HG03139 (cell line): ENCODE data around the gene GRK4.
"Not testable (repeated sequence)": the region's sequence is repeated elsewhere in the genome, so short reads cannot be mapped to it uniquely, and the experiment has no call there.

Source experiments
- ATAC-seq: cut with Tn5 transposase; IDR thresholded peaks from one replicate; pipeline ENCODE4 v1.9.1; 2021; ENCODE audit not compliant: unreplicated experiment

Gene GRK4

DNA sequence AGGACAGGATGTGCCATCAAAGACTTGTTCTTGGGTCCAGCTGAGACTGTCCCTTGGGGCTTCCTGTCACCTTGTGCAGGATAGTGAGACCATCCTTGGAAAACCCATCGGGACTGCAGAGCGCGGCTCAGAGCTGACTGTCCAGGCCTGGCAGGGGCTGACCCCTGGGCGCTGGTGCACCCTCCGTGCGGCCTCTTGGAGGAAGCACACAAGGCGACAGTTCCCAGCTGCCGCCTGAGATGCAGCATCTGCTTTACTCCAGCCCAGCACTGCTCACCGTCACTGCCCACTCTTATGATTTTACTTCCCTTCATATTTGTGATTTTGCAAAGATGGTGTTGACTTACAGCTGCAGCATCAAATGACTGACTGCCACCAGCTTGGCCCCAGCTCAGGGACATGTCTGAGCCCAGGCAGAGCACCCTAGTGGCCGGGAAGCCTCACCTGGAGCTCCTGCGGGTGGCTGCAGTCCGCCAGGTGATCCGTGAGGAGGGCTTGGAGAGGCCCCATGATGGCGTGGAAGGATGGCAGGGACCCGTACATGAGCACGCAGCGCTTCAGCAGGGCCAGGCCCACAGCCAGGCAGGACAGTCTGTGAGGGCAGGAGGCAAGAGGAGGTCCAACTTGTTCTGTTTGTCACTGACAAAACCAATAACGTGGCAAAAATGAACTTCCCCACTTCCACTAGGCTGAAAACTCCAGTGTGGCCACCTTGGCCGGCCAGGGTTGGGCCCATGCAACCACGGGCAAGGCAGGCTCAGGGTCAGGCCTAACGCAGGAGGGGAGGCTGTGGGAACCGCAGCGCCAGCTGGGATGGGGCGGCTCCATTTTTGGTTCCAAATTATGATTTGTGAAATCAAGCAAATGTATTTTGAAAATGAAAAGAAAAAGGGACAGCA lies 22.0 kb upstream of the GRK4 start:
- ATAC-seq: no peak

DNA sequence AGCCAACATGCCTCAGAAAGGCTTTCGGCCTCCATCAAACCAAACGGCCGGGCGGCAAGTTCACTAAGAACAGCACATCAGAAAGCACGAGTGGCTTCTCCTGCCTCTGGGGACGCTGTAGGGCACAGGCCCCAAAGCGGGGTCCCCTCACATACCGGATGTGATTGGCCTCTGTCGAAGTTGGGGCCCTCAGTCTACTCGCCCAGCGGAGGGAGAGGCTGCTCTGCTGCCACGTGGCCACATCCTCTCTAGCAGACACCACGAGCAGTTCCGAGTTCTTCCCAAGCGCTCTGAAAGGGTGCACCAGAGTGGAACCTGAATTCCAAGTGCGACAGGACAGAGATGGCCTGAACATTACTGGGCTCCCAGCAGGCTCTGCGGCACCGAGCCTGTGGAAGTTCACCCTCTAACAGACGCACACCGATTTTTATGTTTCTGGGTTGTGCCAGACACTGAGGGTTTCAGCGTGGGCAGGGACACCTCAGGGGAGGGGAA lies 21.3 kb upstream of the GRK4 start:
- no peak for ATAC-seq

GRCh38 chr4:2942532-2943363 lies 20.6 kb upstream of the GRK4 start:
- ATAC-seq: no peak

DNA sequence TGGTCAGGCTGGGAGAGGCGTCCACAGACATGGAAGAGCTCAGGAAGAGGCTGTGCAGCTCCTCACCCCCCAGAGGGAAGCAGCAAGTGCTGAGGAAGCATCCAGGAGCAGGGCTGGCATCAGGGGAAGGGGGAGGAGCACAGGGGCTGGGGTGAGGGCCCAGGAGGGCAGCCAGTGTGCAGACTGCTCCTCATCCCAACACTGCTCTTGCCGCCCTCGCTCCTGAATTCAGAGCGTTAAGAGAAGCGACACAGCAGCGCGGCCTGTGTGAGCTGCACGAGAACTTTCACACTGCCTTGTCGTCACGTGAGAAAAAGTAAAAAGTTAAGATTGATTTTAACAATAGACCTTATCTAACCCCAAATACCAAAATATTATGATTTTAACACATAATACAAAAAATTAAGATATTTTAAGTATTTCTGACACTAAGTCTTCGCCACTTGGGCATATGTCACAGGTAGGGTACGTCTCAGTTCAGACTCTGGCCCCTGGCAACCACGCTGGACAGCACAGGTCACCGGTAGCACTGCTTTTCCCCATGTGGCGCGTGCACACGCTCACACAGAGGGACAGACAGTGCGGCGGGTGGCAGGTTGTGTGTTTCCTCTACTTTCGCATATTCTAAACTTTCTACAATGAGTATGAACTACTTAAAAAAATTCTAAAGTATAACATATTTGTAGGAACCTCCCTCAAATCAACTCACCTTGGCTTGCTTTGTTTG lies 19.8 kb upstream of the GRK4 start:
- no peak for ATAC-seq

DNA sequence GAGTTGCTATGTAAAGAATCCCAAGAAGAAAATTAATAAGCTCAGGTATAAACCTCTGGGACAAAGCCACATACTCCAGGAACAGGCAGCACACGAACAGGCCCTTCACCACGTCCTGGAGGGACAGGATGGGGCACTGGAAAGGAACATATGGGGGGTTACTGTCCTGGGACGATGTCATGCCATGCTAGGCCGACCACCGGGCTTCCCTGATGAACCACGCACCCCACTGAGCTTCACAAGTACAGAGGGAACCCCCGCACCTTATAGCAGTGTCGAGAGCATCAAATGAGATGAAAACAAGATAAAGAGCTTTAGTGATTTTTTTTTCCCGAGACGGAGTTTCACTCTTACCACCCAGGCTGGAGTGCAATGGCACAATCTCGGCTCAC lies 19.3 kb upstream of the GRK4 start:
- no peak for ATAC-seq

- ATAC-seq: no peak
Measured at GRCh38 chr4:2944586-2945526, 18.5 kb upstream of the GRK4 start.

GRCh38 chr4:2945619-2946604 lies 17.5 kb upstream of the GRK4 start:
- ATAC-seq: not testable (repeated sequence)

- no peak for ATAC-seq
Measured at GRCh38 chr4:2946812-2947600, 16.4 kb upstream of the GRK4 start.

DNA sequence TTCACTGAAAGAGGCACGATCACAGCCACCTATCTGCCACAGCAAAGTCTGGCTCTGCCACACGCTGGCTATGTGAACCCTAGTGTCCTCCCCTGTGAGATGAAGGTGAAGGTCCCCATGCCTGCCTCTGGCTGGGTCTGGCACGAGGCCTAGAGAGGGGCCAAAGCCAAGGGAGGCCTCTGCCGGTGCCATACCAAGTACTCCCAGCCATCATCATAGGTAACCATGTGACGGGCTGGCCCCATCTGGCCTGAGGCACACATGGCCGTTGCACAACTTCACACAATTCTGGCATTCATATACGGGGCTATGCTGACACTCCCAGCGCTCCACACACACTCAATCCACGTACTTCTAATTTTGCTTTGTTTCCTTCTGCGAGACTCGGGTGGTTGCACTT lies 15.4 kb upstream of the GRK4 start:
- no peak for ATAC-seq

GRCh38 chr4:2948895-2949781 lies 14.2 kb upstream of the GRK4 start:
- ATAC-seq: no peak

GRCh38 chr4:2949782-2950125 lies 13.6 kb upstream of the GRK4 start:
- ATAC-seq: no peak

DNA sequence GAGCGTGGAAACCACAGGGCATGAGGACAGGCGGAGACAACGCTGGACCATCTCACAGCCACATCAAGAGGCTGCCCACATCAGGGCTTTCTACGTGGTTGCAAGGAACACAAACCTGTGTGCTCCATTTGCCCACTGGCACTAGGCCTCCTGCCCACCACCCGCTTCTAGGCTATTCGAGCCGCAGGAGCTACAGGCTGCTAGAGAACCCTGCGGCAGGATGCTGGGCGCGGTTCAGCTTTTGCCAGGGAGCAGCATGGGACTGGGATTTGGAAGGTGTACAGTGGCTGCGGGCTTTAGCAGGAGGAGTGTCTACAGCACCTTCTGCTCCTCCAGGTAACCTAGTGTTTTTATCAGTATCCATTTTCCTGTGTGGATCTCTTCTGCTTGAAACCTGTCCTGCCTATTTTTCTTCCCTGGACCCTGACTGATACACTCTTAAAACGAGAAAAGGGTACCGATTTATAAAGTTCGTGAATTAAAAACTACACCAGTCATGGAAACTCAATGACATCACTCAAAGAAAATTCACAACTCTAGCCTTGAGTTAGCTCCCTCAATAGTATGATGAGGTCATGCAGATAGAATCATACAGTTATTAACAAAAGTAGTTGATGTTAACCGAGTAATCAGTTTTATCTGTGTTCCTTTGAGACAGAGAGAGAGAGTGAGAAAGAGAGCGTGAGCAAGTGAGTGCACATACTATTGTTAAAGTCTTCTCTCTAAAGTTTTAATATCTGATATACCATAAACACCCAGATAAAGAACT lies 13.0 kb upstream of the GRK4 start:
- ATAC-seq: no peak

- ATAC-seq: no peak
Measured at GRCh38 chr4:2953496-2953895, 9.9 kb upstream of the GRK4 start.

DNA sequence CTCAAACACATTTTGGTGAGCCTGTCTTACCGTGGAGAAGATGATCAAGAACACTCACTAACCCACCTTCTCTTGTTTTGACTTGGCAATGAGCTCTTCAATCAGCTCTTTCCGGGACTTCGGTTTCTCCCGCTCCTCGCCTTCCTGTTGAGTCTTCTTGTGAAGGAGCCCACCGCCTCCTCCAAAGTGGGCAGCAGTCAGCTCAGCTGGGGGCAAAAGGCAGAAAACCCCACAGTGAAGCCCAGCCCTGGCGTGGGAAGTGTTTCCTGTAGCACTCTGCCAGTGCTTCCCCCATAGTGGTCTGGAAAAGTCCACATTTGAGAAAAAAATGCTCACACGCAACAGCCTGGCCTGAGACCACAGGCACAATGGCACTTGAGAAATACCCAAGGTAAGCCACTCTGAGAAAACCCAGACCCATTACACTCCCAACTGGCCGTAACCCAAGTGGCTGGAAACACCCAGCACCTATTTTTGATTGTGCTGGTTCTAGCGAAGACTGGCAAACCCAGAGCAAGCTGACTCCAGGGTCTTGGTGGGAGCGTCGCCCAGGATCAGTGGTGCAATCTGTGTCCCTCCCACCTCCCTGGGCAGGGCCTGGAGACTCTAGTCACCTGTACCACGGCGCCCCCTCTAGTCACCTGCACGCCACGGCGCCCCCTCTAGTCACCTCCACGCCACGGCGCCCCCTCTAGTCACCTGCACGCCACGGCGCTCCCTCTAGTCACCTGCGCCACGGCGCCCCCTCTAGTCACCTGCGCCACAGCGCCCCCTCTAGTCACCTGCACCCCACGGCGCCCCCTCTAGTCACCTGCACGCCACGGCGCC lies 8.8 kb upstream of the GRK4 start:
- no peak for ATAC-seq

DNA sequence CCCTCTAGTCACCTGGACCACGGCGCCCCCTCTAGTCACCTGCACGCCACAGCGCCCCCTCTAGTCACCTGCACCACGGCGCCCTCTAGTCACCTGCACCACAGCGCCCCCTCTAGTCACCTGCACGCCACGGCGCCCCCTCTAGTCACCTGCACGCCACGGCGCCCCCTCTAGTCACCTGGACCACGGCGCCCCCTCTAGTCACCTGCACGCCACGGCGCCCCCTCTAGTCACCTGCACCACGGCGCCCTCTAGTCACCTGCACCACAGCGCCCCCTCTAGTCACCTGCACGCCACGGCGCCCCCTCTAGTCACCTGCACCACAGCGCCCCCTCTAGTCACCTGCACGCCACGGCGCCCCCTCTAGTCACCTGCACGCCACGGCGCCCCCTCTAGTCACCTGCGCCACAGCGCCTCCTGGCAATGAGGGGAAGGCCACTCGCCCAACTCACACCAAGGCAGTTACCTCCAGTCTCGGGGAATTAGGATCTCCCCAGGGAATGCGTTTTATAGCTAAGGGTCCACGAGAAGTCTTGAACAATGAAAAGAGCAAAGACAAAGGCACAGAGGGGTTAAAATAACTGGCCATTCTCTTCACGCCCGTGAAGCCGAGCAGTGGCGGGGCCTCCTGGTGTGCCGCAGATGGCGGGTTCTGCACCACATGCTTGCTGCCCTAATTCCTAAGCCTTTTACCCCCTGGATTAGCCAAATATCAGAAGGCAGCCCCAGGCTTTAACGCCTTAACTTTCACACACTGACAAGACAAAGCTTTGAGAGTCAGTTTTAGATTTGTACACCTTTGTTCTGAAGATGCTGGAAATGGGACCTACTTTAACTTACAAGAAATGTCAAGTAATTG lies 8.0 kb upstream of the GRK4 start:
- ATAC-seq: not testable (repeated sequence)
